HG02970 (cell line): ENCODE data around the gene FBH1.
"Not testable (repeated sequence)": the region's sequence is repeated elsewhere in the genome, so short reads cannot be mapped to it uniquely, and the experiment has no call there.

Experiments
- ATAC-seq: cut with Tn5 transposase; IDR thresholded peaks from one replicate; pipeline ENCODE4 v1.9.1; 2021; ENCODE audit warnings: mild to moderate bottlenecking, moderate library complexity, moderate number of reproducible peaks; ENCODE audit not compliant: unreplicated experiment, low FRiP score

The FBH1 gene

DNA sequence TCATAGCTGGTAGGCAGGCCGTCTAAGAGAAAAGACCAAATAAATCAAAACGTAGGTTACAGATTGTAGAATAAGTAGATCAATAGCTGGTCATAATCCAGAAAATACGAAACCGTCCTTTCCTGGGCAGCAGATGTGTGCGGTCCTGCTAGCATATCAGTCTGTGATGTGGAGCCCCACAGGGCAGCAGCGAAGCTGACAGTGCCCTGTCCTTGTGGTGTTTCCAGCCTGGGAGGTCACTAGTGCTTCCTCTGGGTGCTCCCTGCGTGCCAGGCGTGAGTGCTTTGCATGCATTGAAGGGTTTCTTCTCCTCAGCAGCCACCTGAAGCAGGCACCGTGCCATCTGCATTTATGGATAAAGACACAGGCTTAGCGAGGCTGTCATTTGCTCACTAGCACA is 45.6 kb downstream of the FBH1 start:
- no peak for ATAC-seq

DNA sequence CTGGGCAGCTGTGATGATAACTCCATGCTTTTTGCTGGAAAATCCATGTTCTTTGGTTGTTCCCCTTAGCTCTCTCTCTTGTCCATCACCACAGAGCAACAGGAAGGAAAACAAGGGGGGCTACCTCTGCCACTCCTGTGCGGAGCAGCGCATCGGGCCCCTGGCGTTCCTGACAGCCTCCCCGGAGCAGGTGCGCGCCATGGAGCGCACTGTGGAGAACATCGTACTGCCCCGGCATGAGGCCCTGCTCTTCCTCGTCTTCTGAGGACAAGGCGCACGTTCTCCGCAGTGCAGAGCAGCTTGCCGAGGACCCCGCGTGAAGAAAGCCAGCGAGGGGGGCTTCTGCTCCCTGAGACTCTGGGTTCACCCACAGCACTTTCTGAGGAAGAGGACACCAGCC is 47.0 kb downstream of the FBH1 start:
- no peak for ATAC-seq

DNA sequence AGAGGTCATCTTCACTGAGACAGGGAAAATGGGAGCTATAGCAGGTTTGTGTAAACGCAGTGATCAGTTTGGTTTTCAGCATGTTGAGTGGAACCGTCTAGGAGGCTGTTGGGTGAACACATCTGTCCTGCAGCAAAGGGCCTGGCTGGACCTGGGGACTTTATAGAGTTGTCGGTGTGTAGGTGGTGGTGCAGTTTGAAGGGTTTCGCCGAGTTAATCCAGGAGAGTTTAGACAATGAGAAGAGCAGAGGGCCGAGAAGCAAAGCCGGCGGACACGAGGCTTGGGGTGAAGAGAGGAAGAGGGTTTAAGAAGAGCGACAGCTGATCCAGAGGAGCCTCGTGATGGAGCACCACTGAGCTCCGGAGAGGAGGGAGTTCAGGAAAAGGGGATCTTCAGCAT is 48.2 kb downstream of the FBH1 start:
- no peak for ATAC-seq

DNA sequence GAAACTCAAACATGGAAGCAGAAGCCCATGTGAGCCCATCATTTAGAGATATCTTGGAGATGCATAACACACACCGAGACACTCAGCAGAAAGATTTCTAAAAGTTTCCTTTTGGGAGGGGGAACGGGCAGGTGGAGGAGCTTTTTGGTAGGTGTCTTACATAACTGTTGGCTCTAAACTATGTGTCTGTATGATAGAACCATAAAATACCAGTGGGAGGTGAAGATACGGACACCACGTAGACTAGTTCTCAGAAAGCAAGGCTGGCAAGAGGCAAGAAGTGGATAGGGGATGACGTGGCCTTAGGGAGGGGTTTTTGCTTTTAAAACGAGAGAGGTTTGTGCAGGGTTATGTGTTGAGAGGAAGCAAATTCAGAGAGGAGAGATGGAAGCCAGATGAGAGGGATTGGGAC is 50.8 kb downstream of the FBH1 start:
- no peak for ATAC-seq

DNA sequence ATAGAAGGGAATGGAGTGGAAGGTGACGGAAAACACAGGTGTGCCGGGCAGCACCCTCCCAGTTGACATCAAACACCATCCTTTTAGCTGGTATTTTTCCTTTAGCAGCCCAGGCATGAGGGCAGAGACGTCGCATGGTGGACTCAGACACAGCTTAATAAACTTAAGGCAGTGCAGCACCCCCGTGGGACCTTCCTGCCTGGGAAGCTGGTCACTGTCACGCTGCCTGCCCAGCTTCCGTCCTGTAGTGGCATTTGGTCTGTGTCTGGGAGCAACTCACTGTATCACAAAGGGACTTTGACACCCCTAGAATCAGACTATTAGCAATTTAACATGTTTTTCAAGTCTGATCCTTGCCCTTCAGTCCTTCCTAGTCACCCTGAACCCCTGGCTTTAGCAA is 51.5 kb downstream of the FBH1 start:
- ATAC-seq: no peak

DNA sequence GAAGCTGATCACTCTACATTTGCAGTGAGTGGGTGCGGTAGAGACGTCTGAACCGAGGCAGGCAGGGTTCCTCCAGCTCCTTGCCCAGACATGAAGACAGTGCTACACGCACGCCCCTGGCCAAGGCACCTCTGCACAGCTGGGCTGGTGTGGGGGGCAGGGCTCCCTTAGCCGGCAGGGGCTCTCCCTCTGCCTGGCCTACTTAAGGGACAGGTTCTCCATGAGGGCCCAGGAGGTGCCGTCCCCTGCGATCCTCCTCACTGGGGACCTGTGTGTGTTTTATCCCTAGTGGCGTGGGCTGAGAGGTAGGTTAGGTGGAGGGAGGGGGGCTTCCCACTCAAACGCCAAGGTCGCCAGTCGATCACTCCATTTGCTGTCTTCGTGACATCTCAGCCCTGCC is 52.0 kb downstream of the FBH1 start:
- no peak for ATAC-seq

DNA sequence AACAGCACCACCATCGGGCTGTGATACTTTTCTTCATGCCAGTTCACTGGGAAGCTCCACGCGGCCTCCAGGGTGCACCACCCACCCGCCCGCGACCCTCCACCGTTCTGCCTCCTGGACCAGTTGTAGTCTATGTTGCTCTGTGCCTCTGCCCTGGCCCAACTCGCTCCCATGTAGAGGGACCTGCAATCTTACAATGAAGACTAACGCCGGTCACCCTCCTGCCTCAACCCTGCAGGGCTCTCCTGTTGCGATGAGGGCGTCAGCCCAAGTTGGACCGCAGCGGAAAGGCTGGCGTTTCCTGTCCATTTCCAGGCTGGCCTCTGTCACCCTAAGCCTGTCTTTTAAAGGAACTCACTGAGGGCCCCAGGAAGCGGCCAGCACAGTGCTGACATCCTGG is 52.4 kb downstream of the FBH1 start:
- ATAC-seq: no peak

DNA sequence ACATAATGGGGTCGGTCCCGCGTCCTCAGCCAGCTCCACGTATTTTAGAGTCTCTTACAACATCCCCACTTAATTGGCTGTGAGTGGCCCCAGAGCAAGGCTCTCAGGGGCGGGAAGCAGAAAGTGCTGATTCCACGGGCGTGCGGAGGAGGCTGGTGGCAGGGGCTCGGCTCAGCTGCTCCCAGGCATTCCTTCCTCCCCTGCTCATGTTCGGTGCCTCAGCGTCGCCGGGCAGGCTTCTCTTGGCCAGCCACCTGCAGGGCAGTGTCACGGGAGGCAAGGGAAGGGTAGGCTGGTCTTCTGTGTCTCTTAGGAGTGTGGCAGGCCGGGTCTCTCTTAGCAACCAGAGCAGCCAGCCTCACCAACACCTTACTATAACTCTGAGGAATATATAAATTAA is 53.5 kb downstream of the FBH1 start:
- ATAC-seq: no peak

DNA sequence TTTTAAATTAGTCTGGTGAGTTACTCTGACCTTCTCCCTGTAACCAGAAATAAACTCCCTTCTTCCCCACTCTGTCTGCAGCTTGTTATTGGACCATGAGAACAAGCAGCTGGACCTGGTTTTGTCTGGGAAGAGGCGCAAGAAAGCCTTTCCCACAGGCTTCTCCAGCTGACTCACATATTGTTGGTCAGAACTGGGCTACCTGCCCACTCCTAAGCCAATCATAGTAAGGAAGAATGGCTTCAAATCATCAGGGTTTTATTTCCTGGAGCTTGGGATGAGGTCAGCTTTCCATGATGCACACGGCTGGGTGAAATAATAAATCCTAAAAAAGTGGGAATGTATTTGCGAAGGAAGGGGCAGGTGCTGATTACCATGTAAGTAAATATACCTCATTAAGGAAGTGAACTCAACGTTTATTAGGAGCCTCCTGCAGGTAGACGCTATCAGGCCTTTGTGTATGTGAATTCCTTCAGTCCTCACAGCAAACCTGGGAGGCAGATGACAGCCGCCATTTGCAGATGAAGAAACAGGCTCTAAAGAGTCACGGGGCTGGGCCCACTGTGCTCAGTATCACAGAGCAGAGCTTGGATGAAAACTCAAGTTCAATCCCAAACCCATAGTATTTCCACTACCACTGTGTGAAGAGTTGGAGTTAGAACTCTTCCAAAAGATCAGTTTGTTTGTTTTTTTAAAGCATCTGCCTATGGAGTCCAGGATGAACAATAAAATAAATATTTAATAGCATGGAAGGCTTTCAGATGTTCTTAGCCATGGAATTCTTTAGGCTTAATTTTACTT is 54.5 kb downstream of the FBH1 start:
- ATAC-seq: no peak

DNA sequence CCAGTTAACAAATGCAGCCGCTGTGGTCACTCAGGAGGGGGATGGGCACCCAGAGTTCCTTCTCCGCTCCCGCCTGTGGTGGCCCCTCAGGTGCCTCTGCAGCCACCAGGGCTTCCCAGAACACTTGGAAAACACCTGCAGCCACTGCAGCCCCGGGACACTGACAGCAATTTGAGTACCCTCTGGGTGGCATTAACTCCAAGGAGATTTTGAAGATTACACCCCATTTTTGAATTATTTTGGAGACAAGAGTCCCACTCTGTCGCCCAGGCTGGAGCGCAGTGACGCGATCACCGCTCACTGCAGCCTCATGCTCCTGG is 55.1 kb downstream of the FBH1 start:
- no peak for ATAC-seq

DNA sequence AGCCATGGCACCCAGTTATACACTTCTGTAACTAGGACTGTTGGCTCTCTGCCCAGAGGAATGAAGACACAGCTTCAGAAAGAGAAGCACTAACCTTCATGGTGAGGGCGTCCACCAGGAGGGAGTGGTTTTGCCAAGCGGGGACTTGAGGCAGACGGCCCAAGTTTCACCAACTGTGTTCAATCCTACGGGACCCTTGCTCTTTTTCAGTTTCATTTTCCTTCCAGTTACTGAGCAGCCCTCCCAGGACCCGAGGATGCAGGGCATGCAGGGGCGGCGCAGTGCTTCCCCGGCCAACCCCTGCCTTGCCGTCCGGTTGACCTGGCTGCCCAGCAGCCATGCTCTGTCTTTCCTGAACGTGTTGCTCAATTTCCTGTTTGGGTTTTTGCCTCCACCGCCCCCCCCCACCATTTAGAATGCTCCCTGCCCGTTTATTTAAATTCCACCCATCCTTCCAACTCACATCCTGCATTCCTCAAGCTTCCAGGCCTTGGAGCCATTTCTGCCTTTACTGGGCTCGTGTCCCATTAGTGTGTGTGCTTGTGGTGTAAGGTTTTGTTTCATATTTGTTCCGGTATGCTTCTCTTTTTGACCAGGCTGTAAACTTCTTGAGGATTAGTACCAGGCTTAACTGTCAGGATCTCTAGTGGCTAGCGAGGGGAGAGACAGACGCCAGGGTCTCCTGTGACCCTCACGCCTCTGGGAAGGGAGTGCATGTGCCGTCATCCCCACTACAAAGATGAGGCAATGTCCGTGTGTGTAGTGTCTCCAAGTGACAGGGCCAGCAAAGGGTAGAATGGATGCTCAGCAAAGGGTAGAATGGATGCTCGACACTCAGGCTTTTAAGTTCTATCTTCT is 55.7 kb downstream of the FBH1 start:
- no peak for ATAC-seq

DNA sequence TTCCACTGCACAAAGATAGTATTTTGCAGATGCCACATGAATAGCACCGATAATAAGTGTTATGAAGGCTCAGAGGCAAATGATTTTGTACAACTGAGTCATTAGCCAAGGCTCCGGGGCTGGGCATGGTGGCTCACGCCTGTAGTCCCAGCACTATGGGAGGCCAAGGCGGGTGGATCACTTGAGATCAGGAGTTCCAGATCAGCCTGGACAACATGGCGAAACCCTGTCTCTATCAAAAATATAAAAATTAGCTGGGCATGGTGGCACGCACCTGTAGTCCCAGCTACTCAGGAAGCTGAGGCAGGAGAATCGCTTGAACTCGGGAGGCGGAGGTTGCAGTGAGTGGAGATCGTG is 56.4 kb downstream of the FBH1 start:
- ATAC-seq: not testable (repeated sequence)

DNA sequence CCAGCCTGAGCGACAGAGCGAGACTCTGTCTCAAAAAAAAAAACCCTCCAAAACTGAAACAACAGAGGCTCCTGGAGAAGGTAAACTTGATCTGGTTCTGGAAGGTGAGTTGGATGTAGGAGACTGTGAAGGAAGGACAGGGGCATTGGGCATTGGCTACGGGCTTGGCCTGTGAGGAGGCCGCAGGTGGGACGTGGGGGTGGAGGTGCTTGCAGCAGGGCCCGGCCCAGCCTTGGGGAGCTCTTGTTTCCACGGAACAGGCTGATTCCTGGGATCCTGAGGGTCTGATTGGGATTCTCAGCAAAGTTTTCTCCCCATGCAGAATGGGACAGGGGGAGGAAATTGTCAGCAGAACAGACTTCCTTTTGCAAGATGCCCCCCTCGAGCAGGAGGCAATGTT is 56.7 kb downstream of the FBH1 start:
- no peak for ATAC-seq

DNA sequence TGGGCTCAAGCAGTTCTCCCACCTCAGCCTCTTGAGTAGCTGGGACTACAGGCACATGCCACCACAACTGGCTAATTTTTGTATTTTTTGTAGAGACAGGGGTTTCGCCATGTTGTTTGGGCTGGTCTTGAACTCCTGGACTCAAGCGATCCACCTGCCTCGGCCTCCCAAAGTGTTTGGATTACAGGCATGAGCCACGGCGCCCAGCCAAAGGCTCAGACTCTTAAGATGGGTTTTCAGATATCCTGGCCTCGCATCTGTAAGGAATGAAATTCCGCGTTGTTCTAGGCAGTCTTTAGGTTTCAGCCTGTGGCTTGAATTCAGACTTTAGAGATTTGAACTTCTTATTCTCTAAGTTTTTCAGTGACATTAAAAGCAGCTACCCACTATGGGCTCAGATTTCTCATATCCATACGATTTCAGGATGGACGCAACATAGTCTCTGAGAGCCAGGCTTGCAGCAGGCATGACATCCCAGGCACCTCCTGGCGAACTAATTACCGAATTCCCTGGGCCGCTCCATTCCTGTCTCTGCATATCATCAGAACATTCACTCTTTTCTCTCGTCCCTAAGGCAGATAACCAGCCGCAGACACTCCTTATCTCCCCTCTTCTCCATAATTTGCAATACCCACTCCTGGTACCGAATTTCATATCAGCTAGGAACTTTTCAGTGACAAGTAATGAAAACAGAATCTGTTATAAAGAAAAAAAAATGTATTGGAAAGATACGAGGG is 57.6 kb downstream of the FBH1 start:
- no peak for ATAC-seq

DNA sequence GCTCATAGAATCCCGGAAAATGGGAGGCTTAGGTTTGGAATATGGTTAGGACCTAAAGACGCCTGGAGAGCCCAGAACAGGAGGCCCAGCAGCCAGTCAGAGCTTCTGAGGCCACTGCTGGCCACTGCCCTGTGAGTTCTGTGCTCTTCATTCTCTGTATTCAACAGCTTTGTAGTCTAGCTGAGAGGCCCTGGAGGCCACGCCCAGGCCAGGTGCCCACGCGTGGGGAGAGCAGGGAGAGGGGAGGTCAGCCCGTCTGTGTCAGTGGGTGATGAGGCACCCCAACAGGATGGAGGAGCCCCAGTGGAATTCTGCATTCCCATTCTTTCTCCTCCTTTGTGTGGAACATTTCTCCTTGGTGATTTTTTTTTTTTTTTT is 58.2 kb downstream of the FBH1 start:
- no peak for ATAC-seq

DNA sequence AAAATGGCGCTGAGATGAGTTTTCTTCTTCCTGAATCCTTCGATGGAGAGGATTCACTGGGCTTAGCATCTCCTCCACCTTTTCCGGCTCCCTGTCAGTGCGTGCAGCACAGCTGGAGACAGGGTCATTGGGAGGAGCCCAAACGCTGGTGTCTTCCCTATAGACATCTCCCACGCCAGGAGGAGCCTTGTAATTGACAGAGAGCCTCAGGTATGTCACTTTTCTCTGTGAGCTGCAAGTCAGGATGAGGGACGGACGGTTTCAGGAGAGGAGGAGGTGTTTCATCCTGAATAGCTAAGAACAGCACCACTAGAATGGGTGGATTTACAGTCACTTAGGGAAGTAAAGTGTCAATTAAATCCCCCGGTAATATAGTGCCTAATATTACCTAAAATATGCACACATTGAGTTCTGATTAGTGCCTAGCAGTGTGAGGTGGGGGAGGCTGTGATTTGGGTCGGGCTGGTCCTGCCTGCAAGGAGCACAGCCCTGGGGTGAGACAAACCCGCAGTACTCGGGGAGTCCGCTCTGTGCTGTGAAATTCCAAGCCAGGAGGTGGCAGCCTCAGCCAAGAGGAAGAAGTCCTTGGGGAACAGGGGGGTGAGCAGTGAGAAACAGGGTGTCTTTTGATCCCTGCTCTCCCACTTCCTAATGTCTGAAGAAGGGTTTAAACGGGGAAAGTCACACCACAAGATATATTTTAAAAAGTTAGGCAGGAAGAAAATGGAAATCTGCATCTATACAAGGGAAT is 59.1 kb downstream of the FBH1 start:
- ATAC-seq: no peak

DNA sequence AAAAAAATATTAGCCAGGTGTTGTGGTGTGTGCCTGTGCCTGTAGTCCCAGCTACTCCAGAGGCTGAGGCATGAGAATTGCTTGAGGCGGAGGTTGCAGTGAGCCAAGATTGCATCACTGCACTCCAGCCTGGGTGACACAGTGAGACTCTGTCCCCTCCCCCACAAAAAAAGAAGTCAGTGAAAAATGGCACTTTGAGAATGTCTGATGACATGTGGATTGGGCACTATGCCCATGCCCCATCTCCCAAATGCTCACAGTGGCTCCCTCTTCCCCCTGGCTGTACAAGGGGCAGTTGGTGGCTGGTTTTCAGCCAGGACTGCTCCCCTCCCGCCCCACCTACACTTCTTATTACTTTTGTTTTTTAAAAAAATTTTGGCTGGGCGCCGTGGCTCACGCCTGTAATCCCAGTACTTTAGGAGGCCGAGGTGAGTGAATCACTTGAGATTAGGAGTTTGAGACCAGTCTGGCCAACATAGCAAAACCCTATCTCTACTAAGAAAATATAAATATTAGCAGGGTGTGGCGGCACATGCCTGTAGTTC is 61.2 kb downstream of the FBH1 start:
- ATAC-seq: no peak

DNA sequence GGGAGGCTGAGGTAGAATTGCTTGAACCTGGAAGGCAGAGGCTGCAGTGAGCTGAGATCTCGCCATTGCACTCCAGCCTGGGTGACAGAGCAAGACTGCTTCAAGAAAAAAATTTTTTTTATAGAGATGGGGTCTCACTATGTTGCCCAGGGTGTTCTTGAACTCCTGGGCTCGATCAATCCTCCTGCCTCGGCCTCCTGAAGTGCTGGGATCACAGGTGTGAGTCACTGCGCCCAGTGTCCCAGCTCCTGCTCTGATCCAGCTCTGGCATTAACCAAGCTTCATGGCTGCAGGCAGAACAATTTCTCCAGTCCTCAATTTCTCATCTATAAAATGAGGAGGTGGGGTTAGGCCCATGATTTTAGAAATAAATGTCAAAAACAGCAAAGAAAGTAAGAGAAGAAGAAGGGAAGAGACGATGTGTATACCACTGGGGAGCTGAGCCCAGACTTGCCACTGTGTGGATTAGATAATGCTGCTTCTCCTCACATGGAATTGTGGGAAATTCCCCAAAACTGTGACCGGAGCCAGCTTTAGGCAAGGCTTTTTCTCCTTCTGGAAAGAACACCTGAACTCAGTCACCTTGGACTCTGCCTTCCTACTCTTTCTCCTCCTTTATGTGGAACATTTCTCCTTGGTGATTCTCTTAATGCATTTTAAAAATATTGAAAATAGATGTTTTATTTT is 61.8 kb downstream of the FBH1 start:
- ATAC-seq: no peak

DNA sequence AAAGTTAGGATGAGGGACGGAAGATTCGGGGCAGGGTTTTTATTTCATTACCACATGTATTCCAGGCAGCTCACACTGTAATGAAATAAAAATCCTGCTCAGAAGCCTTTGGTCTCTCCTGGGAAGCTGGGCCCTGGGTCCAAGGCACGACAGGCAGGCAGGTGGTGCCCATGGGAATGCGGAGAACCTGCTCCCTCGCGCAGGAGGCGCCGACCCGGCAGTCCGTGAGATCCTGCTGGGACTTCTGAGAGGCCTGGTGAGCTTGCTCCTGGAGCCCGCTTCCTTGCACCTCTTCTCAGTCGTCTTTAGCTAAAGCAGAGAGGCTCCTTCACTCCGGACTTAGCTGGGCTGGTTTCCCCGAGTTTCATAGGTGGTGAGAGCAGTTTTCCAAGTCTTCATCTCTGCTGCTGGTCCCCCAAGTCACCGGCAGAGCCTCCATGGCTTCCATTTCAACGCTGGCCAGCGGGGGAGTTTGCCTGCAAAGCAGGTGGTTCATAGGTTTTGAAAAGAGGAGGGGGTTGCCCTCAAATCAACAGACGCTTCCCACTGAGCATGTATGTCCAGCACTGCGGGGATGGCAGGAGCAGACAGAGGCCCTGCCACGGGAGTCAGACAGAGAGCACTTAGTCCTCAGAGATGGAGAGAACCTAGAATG is 62.8 kb downstream of the FBH1 start:
- ATAC-seq: no peak
